HEK293 (cell line): ENCODE results near the gene ZNF480.

Experiments
- CTCF ChIA-PET: fragments of 350-600 bp; formaldehyde crosslinking; extraction: SDS; loops from one replicate; lab custom pipeline; 2021; ENCODE audit warnings: antibody characterized with exemption; lab: Yijun Ruan, JAX
- POLR2A ChIA-PET: fragments of 300-600 bp; formaldehyde crosslinking; extraction: SDS; loops from one replicate; lab custom pipeline; 2020; ENCODE audit warnings: antibody characterized with exemption, inconsistent platforms; lab: Yijun Ruan, JAX
- H3K27ac ChIP-seq: fragments of 200-500 bp; sonication (Bioruptor generic); 2 replicates; pipeline ENCODE4 v1.5.1; 2014; ENCODE audit warnings: low read depth, low read length, control low read depth, inconsistent platforms; ENCODE audit errors: extremely low read depth
- H3K36me3 ChIP-seq, 2 experiments: fragments of 200-500 bp in 1 of 2; sonication (Bioruptor generic) in 1 of 2; 1 replicate in 1 of 2; 2 replicates in 1 of 2; pipeline ENCODE4 v1.5.1; 2014 to 2017; ENCODE audit warnings: inconsistent platforms in 2 of 2, low read length in 2 of 2; ENCODE audit not compliant: control insufficient read depth in 2 of 2, insufficient read depth in 1 of 2
- H3K4me1 ChIP-seq: fragments of 200-500 bp; sonication (Bioruptor generic); 2 replicates; pipeline ENCODE4 v1.5.1; 2014; ENCODE audit warnings: mild to moderate bottlenecking, low read length, inconsistent platforms; ENCODE audit not compliant: control insufficient read depth, insufficient read depth
- H3K4me3 ChIP-seq: 2 replicates; pipeline ENCODE4 v1.5.1; 2011; ENCODE audit warnings: low read depth, mild to moderate bottlenecking, control low read depth, low read length, moderate library complexity
- H3K9me3 ChIP-seq: fragments of 200-500 bp; sonication (Bioruptor generic); 2 replicates; pipeline ENCODE4 v1.5.1; 2014; ENCODE audit warnings: low read depth, low read length, inconsistent platforms; ENCODE audit not compliant: control insufficient read depth, insufficient read depth
- ATF2 ChIP-seq: fragments of 450-650 bp; formaldehyde crosslinking; IDR thresholded peaks from 2 replicates; pipeline ENCODE4 v1.5.1; 2016; ENCODE audit warnings: missing biosample characterization, missing genetic modification characterization, low read depth
- GFI1B ChIP-seq: fragments of 450-650 bp; formaldehyde crosslinking; IDR thresholded peaks from 2 replicates; pipeline ENCODE4 v1.5.1; 2016; ENCODE audit warnings: missing biosample characterization, missing genetic modification characterization
- SETDB1 ChIP-seq: IDR thresholded peaks from one replicate; pipeline ENCODE4 v1.6.1; 2017; ENCODE audit warnings: mild to moderate bottlenecking, low read length, moderate library complexity, mixed read lengths; ENCODE audit not compliant: insufficient read length
- TRIM28 ChIP-seq: IDR thresholded peaks from 2 replicates; pipeline ENCODE4 v1.6.1; 2011; ENCODE audit warnings: low read length, control low read depth, borderline replicate concordance
- ZBTB21 ChIP-seq: fragments of 450-650 bp; formaldehyde crosslinking; IDR thresholded peaks from 2 replicates; pipeline ENCODE4 v1.5.1; 2017; ENCODE audit warnings: missing biosample characterization, missing genetic modification characterization
- ZFP37 ChIP-seq: fragments of 450-650 bp; formaldehyde crosslinking; IDR thresholded peaks from 2 replicates; pipeline ENCODE4 v1.5.1; 2016; ENCODE audit warnings: missing biosample characterization, missing genetic modification characterization
- ZFP69B ChIP-seq: fragments of 450-650 bp; formaldehyde crosslinking; IDR thresholded peaks from 2 replicates; pipeline ENCODE4 v1.5.1; 2016; ENCODE audit warnings: missing biosample characterization, missing genetic modification characterization
- ZNF274 ChIP-seq, 2 experiments: fragments of 200-500 bp in 1 of 2; fragments of 450-650 bp in 1 of 2; sonication (Bioruptor generic) in 1 of 2; formaldehyde crosslinking in 1 of 2; IDR thresholded peaks; 2 replicates each; pipeline versions ENCODE4 v1.5.1 to v1.6.1; 2014 to 2016; ENCODE audit warnings: borderline replicate concordance in 1 of 2, inconsistent platforms in 1 of 2, low read length in 1 of 2, missing biosample characterization in 1 of 2, missing genetic modification characterization in 1 of 2
- ZNF280D ChIP-seq: fragments of 450-650 bp; formaldehyde crosslinking; IDR thresholded peaks from 2 replicates; pipeline ENCODE4 v1.5.1; 2016; ENCODE audit warnings: missing biosample characterization, missing genetic modification characterization
- ZNF548 ChIP-seq: fragments of 450-650 bp; formaldehyde crosslinking; IDR thresholded peaks from 2 replicates; pipeline ENCODE4 v1.5.1; 2016; ENCODE audit warnings: missing biosample characterization, missing genetic modification characterization
- ZNF629 ChIP-seq: fragments of 450-650 bp; formaldehyde crosslinking; IDR thresholded peaks from 2 replicates; pipeline ENCODE4 v1.5.1; 2017; ENCODE audit warnings: missing biosample characterization, missing genetic modification characterization
- TF ChIP-seq, protein P1 (sequence below): fragments of 450-650 bp; formaldehyde crosslinking; optimal IDR thresholded peaks from 2 replicates; pipeline ENCODE3; 2016; ENCODE audit warnings: missing biosample characterization, mild to moderate bottlenecking, missing genetic modification characterization
- TF ChIP-seq, protein P2 (sequence below): fragments of 450-650 bp; formaldehyde crosslinking; IDR thresholded peaks from 2 replicates; pipeline ENCODE4 v1.5.1; 2016; ENCODE audit warnings: missing biosample characterization, missing genetic modification characterization

ZNF480 gene

GRCh38 chr19:52345162-52345561 lies 48.2 kb downstream of the ZNF480 start:
- Histone ChIP-seq H3K9me3 (no peaks in the 10 kb centered on the region; the same call in 1 of the 2 replicates), H3K4me1 (no peaks in the 10 kb centered on the region), H3K4me3 (no peak overlapping the region), H3K36me3 (no peaks in the 10 kb centered on the region), H3K27ac (no peak overlapping the region)
- TF ChIP-seq ATF2: peak; percentile 39; the same call in 1 of the 2 replicates
- 0 out of 2 replicates have a peak, but pooled peaks have one; percentile 18 for TF ChIP-seq ZBTB21 (tag by site-specific recombination)
- TF ChIP-seq GFI1B (tag by site-specific recombination): no peak
- CTCF ChIA-PET: interaction anchor here (1.0 to 1.1 kb wide), 2 partner anchors 8 to 118 kb away, joined by 3 read pairs; no protein-coding TSS in a partner anchor
- POLR2A ChIA-PET: no interaction called here

DNA sequence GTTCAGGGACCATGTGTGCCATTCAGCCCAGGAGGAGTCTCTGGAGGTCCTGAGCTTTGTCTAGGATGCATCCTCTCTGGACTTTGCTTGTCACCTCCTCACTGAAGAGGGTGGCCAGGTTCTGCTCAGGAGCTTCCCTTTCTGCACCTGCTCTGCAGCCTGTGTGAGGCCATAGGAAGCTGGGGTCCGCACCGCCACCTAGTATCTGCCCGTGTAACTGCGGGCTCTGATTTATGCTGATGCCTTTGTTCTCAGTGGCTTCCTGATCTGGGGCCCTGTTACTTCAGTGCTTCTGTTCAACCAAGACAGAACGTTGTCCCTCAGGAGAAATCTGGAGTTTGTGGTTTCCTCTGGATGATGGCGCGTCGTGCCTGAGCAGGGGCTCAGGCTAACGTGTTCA lies 54.5 kb downstream of the ZNF480 start:
- Histone ChIP-seq H3K36me3 (no peaks in the 10 kb centered on the region), H3K27ac (no peak overlapping the region), H3K4me1 (no peaks in the 10 kb centered on the region), H3K9me3 (no peaks in the 10 kb centered on the region), H3K4me3 (no peak overlapping the region)
- TF ChIP-seq ZNF548 (tag by site-specific recombination) (no peak), ZNF280D (tag by site-specific recombination) (no peak), ZFP37 (tag by site-specific recombination) (no peak), ZNF629 (tag by site-specific recombination) (no peak)
- TF ChIP-seq, protein P1, sequence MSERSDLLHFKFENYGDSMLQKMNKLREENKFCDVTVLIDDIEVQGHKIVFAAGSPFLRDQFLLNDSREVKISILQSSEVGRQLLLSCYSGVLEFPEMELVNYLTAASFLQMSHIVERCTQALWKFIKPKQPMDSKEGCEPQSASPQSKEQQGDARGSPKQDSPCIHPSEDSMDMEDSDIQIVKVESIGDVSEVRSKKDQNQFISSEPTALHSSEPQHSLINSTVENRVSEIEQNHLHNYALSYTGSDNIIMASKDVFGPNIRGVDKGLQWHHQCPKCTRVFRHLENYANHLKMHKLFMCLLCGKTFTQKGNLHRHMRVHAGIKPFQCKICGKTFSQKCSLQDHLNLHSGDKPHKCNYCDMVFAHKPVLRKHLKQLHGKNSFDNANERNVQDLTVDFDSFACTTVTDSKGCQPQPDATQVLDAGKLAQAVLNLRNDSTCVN (tag by site-specific recombination): no peak
- TF ChIP-seq, protein P2, sequence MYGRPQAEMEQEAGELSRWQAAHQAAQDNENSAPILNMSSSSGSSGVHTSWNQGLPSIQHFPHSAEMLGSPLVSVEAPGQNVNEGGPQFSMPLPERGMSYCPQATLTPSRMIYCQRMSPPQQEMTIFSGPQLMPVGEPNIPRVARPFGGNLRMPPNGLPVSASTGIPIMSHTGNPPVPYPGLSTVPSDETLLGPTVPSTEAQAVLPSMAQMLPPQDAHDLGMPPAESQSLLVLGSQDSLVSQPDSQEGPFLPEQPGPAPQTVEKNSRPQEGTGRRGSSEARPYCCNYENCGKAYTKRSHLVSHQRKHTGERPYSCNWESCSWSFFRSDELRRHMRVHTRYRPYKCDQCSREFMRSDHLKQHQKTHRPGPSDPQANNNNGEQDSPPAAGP (tag by site-specific recombination): no peak
- CTCF ChIA-PET: interaction anchor here (0.7 kb wide), 1 partner anchor 8 kb away, joined by 4 read pairs; no protein-coding TSS in a partner anchor
- POLR2A ChIA-PET: no interaction called here

DNA sequence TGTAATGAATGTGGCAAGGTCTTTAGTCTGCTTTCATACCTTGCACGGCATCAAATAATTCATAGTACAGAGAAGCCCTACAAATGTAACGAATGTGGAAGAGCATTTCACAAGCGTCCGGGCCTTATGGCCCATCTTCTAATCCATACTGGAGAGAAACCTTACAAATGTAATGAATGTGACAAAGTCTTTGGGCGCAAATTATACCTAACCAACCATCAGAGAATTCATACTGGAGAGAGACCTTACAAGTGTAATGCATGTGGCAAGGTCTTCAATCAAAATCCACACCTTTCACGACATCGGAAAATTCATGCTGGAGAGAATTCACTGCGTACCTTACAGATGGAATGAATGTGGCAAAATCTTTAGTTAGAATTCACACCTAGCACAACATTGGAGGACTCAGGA lies 69.5 kb downstream of the ZNF480 start:
- no peak overlapping the region for H3K27ac ChIP-seq
- no peak overlapping the region for H3K4me3 ChIP-seq
- POLR2A ChIA-PET: no interaction called here
- peaks cover 2% of the 10 kb centered on the region for H3K9me3 ChIP-seq
- no peaks in the 10 kb centered on the region for H3K4me1 ChIP-seq
- CTCF ChIA-PET: interaction anchor here (0.6 kb wide), 1 partner anchor 19 kb away, joined by 3 read pairs; no protein-coding TSS in a partner anchor
- peaks cover 0 to under 1% of the 10 kb centered on the region in 2 experiments; a peak in 1 of 3 replicates for H3K36me3 ChIP-seq
- peak; percentile 37; the same call in 1 of the 2 replicates for TF ChIP-seq TRIM28
- TF ChIP-seq ZNF274 (IDR thresholded peaks at IDR 0.05; ENCODE audit: low read length): peak; percentile 43; the same call in 1 of the 2 replicates
- peak; percentile 9; the same call in 1 of the 2 replicates for TF ChIP-seq ZNF274 (tag by site-specific recombination; IDR thresholded peaks at IDR 0.05; ENCODE audit: borderline replicate concordance)
- no peak for TF ChIP-seq ZFP69B (tag by site-specific recombination)
- peak; percentile 88 for TF ChIP-seq SETDB1
